Inferior parietal cortex (tissue), 1 donor: ENCODE results near the gene MUC4.
"Not testable (repeated sequence)": the region's sequence is repeated elsewhere in the genome, so short reads cannot be mapped to it uniquely, and the experiment has no call there.

Experiments
- DNase-seq: peaks from one replicate; pipeline ENCODE4 v3.0.0-alpha.2; 2016; ENCODE audit errors: extremely low spot score

MUC4 gene

GRCh38 chr3:195744437-195744836 is 67.3 kb downstream of the MUC4 start:
- no peak for DNase-seq

GRCh38 chr3:195739561-195740111 is 72.1 kb downstream of the MUC4 start:
- DNase-seq, result no peak

GRCh38 chr3:195738274-195739044 is 73.3 kb downstream of the MUC4 start:
- no peak for DNase-seq

GRCh38 chr3:195737782-195738181 is 73.9 kb downstream of the MUC4 start:
- not testable (repeated sequence) for DNase-seq

- DNase-seq, result no peak
Observed at GRCh38 chr3:195736866-195737490, 74.8 kb downstream of the MUC4 start.

GRCh38 chr3:195735036-195735695 is 76.6 kb downstream of the MUC4 start:
- DNase-seq, result no peak

GRCh38 chr3:195732940-195733339 is 78.8 kb downstream of the MUC4 start:
- no peak for DNase-seq

GRCh38 chr3:195731356-195731905 is 80.3 kb downstream of the MUC4 start:
- no peak for DNase-seq

- no peak for DNase-seq
Observed at GRCh38 chr3:195729476-195730251, 82.1 kb downstream of the MUC4 start.

GRCh38 chr3:195728789-195729188 is 82.9 kb downstream of the MUC4 start:
- DNase-seq, result not testable (repeated sequence)

- DNase-seq, result no peak
Observed at GRCh38 chr3:195727606-195728195, 84.0 kb downstream of the MUC4 start.

GRCh38 chr3:195725916-195726740 is 85.6 kb downstream of the MUC4 start:
- DNase-seq, result not testable (repeated sequence)

GRCh38 chr3:195724363-195724762 is 87.4 kb downstream of the MUC4 start:
- DNase-seq, result not testable (repeated sequence)

GRCh38 chr3:195722996-195723345 is 88.8 kb downstream of the MUC4 start:
- DNase-seq, result not testable (repeated sequence)

GRCh38 chr3:195722139-195722995 is 89.4 kb downstream of the MUC4 start:
- not testable (repeated sequence) for DNase-seq

GRCh38 chr3:195720831-195721506 is 90.8 kb downstream of the MUC4 start, which contains the start of gene MUC20:
TSS of gene MUC20 (plus strand) at chr3:195720978. CDS start at chr3:195721008, 30 bp downstream.
- DNase-seq, result not testable (repeated sequence)

- not testable (repeated sequence) for DNase-seq
Observed at GRCh38 chr3:195719514-195720254, 92.0 kb downstream of the MUC4 start.
